GM18951 (cell line): ENCODE results near the gene LEFTY1.

Experiments
- POLR2A ChIP-seq: IDR thresholded peaks from 4 replicates; pipeline ENCODE4 v1.6.1; 2011; ENCODE audit warnings: mild to moderate bottlenecking; ENCODE audit not compliant: insufficient read length, insufficient read depth; ENCODE audit errors: extremely low read depth
- in situ Hi-C: fragments of 300-500 bp; cut with MboI; formaldehyde crosslinking; loops from one replicate; pipeline ENCODE4 v1.12.0; 2022; ENCODE audit warnings: low sequenced_read_pairs, mixed read lengths, inconsistent platforms; ENCODE audit not compliant: unreplicated experiment

The LEFTY1 gene

GRCh38 chr1:225865514-225865913 is 23.4 kb downstream of the LEFTY1 start:
- no peak for TF ChIP-seq POLR2A
- in situ Hi-C loops: no loop called here

GRCh38 chr1:225863167-225863566 is 25.8 kb downstream of the LEFTY1 start:
- in situ Hi-C loops: no loop called here

DNA sequence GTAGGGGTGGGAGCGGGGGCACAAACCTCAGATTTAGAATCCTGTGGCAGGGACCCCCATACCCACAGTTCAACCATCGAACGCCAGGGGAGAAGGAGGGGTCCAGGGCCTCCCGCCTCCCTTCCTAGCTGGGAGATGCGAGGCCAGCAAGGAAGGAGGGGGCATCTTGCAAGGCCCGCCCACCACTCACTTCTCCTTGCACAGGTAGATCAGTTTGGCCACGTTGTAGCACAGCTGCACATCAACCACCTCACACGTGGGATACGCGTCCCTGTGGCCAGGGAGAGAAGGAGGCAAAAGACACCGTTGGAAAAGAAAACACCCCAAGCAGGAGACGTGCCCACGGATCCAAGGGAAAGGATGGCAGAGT is 26.4 kb downstream of the LEFTY1 start:
- in situ Hi-C loops: no loop called here
- no peak for TF ChIP-seq POLR2A

More at GRCh38 chr1:225863167-225863566, 25.8 kb downstream of the LEFTY1 start:
- no peak for TF ChIP-seq POLR2A

DNA sequence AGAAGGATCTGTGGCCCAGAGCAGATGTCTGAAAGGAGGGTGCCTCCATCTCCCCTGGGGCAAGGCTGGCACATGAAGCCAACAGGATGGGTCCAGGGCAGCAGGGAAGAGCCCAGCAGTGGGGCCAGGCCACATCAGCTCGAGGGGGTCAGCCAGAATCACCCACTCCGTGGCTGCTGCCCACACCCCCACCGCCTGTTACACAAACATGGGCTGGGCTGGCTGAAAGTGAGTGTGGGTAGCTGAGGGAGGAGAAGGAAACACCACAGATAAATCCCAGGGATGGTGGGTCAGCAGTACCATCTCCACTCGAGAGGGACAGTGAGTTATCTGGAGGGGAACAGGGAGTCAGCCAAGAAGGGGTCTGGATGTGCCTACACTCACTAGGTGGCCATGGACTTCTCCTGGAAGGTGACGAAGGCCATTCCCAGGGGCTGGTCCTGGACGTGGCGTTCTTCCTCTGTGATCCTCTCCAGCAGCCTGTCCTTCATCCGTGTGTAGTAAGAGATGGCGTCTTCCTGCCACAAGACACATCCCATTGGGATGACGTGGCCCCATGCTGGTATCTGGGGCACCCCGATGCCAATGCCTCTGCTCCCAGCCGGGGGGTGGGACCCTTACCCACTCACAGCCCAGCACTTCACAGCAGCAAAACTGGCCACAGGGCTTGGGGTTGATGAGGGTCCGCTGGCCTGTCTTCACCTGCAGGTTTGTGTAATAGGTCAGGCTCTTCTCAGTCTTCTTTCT is 26.9 kb downstream of the LEFTY1 start:
- TF ChIP-seq POLR2A: no peak
- in situ Hi-C loops: no loop called here

DNA sequence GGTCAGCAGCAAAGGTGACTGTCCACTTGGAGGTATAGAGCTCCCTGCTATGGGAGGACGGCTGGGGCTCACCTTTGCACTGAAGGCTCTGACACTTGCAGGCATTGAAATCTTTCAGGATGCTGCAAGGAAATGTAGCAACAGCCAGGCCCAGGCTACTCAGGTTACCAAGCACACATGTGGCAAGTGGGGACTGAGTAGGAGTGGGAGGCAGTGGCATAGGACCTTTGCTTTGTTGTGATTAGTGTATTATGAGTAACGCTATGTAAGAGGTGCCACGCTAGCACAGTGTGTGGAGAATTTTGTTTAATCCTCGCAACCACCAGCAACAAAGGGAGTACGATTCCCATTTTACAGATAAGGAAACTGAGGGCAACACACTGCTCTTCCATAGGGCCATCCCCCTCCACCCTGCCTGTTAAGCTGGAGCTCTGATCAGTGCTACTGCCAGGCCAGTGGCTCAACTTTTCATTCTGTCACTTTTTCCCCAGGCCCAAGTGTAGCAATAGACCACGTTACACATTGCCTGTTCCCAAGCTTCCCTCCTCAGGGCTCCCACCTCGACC is 28.0 kb downstream of the LEFTY1 start:
- no peak for TF ChIP-seq POLR2A
- in situ Hi-C loops: no loop called here

DNA sequence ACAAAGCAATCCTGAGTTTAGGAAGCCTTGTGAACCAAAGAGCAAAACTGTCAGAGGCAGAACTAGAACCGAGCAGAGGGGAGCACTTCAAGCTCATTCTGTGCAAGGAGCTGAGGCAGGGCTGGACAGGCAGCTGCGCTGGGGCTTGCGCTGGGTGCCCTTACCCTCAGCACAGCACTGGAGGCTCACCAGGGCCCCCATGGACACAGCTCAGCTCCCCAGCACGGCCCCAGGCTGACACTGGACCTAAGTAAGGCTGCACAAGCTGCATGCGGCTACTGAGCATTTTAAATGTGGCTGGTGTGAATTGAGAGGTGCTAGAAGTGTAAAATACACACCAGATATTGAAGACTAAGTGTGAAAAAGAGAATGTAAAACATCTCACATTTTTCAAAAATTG is 28.8 kb downstream of the LEFTY1 start:
- in situ Hi-C loops: no loop called here
- TF ChIP-seq POLR2A: no peak

GRCh38 chr1:225859151-225859550 is 29.8 kb downstream of the LEFTY1 start:
- in situ Hi-C loops: no loop called here
- TF ChIP-seq POLR2A: no peak

- no peak for TF ChIP-seq POLR2A
- in situ Hi-C loops: no loop called here
Measured at GRCh38 chr1:225857256-225857655, 31.7 kb downstream of the LEFTY1 start.

GRCh38 chr1:225855503-225856300 is 33.2 kb downstream of the LEFTY1 start:
- in situ Hi-C loops: no loop called here
- no peak for TF ChIP-seq POLR2A

DNA sequence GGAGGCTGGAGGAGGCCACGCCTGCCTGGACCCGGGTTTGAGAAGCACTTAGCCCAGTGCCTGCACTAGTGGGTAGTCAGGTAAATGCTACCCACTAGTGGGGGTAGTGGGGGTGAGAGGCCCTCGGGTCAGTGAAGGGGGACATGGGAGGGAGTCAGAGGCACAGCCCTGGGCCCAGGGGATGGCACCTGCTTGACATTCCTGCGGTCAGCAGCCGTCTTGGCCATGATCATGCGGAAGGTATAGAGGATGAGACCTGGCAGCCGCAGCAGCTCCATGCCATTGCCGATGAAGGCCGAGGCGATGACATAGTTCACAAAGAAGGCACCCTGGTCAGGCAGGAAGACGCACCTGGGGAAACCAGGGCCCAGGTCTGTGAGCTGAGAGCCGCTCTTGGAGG is 35.5 kb downstream of the LEFTY1 start:
- in situ Hi-C loops: no loop called here
- TF ChIP-seq POLR2A: no peak

GRCh38 chr1:225852413-225853124 is 36.4 kb downstream of the LEFTY1 start:
- in situ Hi-C loops: no loop called here
- no peak for TF ChIP-seq POLR2A

DNA sequence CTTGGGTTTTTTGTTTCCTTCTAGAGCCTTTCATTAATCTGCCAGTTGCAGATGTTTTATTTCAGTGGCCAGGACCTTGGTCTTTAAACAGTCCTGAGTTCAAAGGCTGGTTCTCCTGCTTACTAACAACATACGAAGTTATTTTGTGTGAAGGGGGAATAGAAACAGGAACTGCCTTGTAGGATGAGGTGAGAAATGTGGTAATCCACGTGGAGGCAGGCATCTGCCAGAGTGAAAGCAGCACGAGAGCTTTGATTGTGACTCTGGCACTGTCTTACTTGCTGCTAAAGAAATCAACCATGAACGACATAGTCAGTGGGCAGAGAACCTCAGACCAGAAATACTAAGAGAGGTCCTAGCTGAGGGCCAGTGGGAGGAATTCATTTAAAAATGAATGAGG is 37.1 kb downstream of the LEFTY1 start:
- no peak for TF ChIP-seq POLR2A
- in situ Hi-C loops: no loop called here

DNA sequence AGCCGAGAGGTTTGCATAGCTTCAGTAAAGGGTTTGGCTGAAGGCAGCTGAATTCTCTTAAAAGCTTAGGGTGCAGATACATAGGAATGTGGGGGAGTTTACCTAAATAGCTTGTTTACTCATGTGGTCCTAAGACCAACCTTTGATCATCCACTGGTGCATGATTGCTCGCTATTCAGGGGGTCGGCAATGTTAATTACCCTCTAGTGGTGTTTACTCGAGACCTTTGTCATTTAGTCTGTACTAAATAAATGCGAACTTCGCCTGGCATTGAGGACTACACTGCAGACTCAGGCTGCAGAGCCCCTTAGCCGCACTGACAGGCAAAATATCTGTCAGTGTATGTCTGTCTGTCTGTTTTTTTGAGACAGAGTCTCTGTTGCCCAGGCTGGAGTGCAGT is 38.6 kb downstream of the LEFTY1 start:
- TF ChIP-seq POLR2A: no peak
- in situ Hi-C loops: no loop called here

DNA sequence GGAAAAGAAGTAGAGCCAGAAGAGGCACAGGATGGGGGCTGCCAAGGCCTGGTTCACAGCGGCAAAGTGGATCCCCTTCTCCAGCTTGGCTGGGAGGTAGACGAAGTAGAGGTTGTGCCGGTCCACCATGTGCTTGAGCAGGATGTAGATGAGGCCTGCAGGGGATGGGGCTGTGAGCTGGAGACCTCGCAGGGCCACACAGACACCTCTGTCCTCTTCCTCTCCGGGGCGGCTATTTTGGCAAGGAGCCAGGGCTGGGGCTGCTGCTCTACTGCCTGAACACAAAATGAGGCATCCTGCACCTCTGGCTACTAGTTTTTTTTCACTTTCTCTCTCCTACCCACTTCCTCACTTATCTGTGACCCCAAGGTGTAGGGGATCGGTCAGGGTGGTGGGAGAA is 39.0 kb downstream of the LEFTY1 start:
- in situ Hi-C loops: no loop called here
- no peak for TF ChIP-seq POLR2A
